ENCODE data around the gene TIMM17A. TPM values are rescaled to one million over a fixed set of nuclear protein-coding genes. Genes with fewer than 3 reads are reported as not detected.
"Not testable (repeated sequence)": the region's sequence is repeated elsewhere in the genome, so short reads cannot be mapped to it uniquely, and the experiment has no call there.

Gene TIMM17A
- total RNA-seq, 1 donor from 2014 or later, result 54.0 TPM

DNA sequence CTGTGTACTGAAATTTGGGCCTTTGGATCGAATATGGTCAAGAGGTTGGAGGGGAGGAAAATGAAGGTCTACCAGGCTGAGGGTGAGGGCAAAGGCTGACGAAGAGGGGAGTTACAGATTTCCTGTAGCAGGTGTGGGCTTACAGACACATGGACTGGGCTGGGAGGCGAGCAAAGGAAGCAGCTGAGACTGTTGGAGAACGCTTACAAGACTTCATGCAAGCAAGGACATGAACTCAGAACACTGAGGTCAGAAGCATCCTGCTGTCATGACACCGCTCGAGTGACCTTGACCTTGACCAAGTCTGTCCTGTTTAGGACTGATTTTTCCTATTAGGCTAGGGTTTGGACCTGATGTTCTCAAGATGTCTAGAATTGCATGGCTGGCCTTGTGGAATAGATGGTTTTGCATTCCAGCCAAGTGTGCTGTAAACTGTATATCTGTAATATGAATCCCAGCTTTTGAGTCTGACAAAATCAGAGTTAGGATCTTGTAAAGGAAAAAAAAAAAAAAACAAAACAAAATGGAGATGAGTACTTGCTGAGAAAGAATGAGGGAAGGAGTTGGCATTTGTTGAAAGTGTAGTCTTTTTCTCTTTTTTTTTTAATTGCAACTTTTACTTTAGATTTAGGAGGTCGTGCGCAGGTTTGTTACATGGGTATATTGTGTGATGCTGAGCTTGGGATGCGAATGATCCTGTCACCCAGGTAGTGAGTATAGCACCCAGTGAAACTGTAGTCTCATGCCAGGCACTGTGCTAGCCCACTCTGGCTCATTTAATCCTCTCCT lies 60.9 kb downstream of the TIMM17A start:
- DNase-seq, result no peak

DNA sequence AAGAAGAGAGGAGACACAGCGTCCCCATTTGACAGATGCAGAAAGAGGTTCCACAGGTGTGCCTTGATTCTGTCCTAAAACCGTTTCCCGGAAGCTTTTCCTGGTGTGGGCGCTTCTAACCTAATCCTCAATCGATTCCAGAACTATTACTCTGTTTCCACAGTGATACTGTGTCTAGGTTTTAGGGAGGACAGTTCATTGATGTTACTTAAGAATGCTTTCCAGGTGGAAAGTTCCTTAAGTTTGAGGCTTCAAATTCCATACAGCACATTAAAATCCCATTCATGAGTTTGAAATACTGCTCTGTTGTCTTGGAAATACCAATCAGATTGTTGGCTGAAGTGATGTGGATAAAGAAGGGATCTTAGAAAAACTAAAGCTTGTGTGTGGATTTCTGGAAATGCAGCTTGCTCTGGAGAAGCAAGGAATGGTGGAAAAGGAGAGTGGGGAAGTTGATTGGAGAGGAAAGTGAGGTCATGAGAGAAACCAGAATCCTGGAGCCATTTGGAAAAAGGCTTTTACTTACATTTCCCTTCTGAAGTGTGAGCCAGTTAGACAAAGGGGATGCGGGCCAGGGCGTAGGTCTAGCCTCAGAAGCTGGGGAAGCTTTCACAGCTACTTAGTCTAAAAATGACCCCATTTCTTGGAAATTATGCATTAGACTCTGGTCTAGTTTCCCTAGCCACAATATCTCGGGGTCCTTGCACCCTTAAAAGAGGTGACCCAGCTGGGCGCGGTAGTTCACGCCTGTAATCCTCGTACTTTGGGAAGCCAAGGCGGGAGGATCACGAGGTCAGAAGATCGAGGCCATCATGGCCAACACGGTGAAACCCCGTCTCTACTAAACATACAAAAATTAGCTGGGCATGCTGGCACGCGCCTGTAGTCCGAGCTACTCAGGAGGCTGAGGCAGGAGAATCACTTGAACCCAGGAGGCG lies 61.8 kb downstream of the TIMM17A start:
- no peak for DNase-seq

DNA sequence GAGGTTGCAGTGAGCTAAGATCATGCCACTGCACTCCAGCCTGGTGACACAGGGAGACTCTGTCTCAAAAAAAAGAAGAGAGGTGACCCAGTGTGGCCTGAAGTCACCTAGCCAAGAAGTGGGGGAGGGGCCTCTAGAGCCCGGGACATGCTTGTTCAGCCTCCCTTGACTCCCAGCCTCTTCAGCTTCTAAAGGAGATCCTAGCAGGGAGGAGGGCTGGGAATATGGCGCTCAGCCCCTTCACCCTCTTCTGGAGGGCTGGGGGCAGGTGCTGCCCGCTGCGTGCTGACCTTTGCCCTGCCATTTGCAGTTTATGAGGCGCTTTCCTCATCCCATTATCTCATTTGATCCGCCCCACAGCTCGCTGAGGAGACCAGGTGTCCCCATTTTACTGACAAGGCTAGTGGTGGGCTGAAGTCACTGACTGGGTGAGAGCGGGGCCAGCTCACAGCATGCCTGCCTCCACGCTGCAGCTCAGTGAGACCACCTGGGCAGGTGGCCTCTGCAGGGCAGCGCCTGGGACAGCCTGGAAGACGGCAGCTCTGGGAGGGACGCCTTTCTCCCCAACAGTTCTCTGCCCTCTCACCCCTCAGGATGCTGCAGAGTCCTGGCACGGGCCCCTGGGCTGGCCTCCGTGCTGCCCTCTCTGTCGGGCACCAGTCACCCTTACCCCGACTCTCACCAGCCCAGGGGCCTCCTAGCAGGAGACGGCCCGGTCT lies 62.6 kb downstream of the TIMM17A start:
- DNase-seq, result no peak

DNA sequence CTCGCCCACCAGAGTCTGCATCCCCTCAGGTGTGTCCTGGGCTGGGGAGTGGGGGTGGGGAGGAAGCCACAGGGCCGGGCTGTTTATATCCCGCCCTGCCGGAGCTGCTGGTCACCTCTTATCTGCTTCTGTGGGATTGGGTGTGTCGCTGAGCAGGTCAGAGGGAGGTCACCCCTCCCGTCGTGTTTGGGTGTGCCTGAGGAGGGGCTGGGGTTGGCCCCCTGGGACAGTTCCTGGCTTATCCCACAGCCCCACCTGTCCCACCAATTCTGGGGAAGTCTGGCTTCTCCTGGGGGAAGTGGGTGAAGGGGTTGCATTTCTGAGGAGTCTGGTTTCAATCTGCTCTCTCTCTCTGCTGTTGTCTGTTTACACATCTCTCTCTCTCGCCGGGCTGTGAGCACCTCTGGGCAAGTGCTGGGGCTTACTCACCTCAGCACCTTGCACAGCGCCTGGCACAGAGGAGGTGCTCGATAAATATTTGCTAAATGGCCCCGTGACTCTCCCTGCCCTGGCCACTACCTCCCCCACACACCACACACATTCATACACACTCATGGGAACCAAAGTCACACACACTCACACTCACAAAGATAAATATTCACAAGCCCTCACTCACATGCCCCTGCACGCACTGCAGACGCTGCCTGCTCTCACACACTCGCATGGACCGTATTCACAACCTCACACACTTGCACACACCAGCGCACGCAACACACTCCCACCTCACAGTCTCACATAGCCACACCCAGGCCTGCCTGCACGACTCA lies 63.3 kb downstream of the TIMM17A start:
- no peak for DNase-seq

DNA sequence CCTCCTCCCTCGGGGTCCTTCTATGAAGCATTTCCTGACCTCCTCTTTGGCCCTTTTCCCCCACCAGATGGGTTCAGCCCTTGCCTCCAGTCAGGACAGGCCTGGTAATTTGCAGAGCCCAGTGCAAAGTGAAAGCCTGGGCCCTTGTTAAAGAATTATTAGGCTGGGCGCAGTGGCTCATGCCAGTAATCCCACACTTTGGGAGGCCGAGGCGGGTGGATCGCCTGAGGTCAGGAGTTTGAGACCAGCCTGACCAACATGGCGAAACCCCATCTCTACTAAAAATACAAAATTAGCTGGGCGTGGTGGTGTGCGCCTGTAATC lies 63.9 kb downstream of the TIMM17A start:
- not testable (repeated sequence) for DNase-seq

Small RNA genes lying within 50 kb of the gene (small RNA-seq; reads per million reads assigned to genes)
- gene MIR6740, result not detected
- not detected for gene RF00156

Other genes starting within 250 kb of the TIMM17A start
- 36.2 TPM for gene IPO9, start 126.3 kb upstream of the TIMM17A start, total RNA-seq
- 16.1 TPM for gene SHISA4, start 66.6 kb upstream of the TIMM17A start, total RNA-seq
- gene LMOD1, start 9.0 kb upstream of the TIMM17A start, total RNA-seq, result 0.47 TPM
- gene RNPEP, start 27.1 kb downstream of the TIMM17A start, total RNA-seq, result 18.9 TPM
- gene ELF3, start 55.1 kb downstream of the TIMM17A start, total RNA-seq, result 0.31 TPM
- 1.1 TPM for gene GPR37L1, start 167.4 kb downstream of the TIMM17A start, total RNA-seq
- gene ARL8A, start 189.2 kb downstream of the TIMM17A start, total RNA-seq, result 77.0 TPM
- gene PTPN7, start 205.1 kb downstream of the TIMM17A start, total RNA-seq, result 0.16 TPM
- gene LGR6, start 238.3 kb downstream of the TIMM17A start, total RNA-seq, result 0.62 TPM

All from occipital lobe (tissue), 3 donors.